GM19452 (cell line): Measurements from ENCODE around the gene TEAD1.

Experiments used
- ATAC-seq: cut with Tn5 transposase; IDR thresholded peaks from one replicate; pipeline ENCODE4 v1.9.1; 2021; ENCODE audit not compliant: unreplicated experiment

TEAD1 gene

GRCh38 chr11:12886508-12886907, 212.3 kb downstream of the TEAD1 start:
- no peak for ATAC-seq

GRCh38 chr11:12888525-12889158, 214.4 kb downstream of the TEAD1 start:
- peak; percentile 66 for ATAC-seq

DNA sequence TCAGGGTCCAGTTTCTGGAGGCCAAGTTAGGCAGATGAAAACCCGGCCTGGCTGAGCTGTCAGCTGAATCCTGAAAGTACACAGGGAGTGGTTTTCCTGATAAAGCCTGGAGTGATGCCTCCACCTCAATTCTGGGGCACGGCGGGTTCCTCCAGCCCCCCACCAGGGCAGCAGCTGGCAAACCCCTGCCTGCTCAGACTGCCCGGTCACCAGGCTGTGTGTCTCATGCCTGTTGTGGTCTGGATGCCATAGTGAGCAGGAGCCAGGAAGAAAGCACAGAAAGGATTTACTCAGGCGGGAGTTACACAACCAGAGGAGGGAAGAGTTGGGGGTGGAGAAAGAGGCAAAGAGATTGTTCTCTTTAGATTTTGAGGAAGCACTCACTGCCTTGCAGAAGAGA, 215.0 kb downstream of the TEAD1 start:
- no peak for ATAC-seq

DNA sequence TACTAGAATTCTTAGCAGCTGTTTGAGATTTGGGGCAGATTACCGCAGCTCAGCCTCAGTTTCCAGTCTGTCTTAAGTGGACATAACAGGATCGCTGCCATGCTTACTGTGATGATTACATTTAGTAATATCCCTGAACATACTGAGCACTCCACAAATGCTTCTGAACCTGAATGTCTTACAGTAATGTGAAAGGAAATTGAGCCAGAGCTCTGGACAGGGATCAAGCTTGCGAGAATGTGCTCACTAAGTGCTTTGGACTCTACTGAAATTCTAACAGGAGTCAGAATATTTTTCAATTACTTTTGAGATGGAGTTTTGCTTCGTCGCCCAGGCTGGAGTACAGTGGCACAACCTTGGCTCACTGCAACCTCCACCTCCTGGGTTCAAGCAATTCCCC, 216.3 kb downstream of the TEAD1 start:
- no peak for ATAC-seq

GRCh38 chr11:12893787-12894672, 219.8 kb downstream of the TEAD1 start:
- no peak for ATAC-seq

- no peak for ATAC-seq
Measured at GRCh38 chr11:12897390-12897789, 223.2 kb downstream of the TEAD1 start.

- no peak for ATAC-seq
Measured at GRCh38 chr11:12897867-12898266, 223.6 kb downstream of the TEAD1 start.

- ATAC-seq, result no peak
Measured at GRCh38 chr11:12900496-12900895, 226.3 kb downstream of the TEAD1 start.

DNA sequence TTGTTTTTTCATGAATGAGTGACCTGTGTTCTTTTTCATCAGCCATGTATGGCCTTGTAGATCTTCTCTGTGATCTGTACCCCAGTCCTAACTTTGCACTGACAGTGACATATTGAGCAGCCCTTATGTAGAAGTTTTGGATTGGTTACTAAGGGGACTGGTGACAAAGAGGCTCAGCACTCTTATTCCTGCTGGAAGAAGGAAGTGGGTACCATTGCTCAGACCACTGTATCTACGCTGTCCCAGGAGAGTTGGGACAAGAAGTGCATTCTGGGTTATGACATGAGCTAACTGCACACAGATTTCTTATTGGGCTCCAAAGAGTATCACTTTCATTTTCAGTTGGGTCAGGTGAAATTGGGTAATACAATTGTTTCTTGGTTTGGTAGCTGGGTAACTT, 227.1 kb downstream of the TEAD1 start:
- ATAC-seq, result no peak

DNA sequence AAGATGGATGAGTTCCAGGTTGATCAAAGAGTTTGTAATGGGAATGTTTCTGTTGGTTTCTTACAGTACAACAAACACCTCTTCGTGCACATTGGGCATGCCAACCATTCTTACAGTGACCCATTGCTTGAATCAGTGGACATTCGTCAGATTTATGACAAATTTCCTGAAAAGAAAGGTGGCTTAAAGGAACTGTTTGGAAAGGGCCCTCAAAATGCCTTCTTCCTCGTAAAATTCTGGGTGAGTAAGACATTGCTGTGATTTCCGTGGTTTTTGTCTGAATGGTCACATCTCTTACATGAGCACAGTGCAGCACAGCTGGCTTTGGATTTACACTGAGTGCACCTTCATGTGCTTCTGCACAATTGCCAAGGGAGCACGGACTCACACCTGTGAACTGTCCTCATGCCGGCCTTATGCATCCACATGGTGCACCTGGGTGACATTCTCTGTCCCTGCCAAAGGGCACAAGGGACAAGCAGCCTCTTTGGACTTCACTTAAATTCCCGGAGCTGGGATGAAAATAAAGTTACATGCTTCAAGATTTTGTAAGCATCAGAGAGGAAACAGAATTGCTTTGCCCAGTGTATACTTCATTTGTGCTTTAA, 227.8 kb downstream of the TEAD1 start:
- ATAC-seq, result no peak

GRCh38 chr11:12902791-12903486, 228.7 kb downstream of the TEAD1 start:
- no peak for ATAC-seq

- no peak for ATAC-seq
Measured at GRCh38 chr11:12905435-12905834, 231.2 kb downstream of the TEAD1 start.

DNA sequence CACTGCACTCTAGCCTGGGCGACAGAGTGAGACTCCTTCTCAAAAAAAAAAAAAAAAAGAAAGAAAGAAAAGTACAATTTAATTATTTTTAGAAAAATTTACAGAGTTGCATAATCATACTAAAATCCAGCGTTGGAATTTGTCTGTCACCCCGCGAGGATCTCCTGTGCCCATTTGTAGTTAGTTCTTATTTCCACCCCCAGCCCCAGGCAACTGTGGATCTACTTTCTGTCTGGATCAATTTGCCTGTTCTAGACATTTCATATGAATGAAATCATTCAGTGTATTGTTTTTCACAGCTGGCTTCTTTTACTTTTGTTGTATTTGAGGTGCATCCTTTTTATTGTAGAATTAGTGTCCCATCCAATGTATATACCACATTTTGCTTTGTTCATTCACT, 232.3 kb downstream of the TEAD1 start:
- no peak for ATAC-seq

DNA sequence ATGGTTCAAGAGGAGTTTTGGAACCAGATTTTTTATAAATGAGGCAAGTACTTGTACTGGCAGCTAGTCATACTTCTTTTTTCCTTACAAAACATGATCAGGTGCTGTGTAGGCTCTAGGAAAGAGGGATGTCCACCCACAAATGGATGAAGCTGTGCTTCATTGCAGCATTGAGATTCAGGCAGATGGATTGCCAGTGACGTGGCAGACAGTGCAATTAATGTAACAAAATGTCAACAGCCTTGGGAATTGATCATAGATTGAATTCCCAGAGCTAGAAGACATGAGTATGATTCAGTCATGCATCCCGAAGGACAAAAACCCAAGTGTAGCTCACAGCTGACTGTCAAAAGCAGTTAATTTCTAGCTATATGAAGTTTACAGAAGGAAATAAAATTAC, 235.7 kb downstream of the TEAD1 start:
- ATAC-seq, result no peak

DNA sequence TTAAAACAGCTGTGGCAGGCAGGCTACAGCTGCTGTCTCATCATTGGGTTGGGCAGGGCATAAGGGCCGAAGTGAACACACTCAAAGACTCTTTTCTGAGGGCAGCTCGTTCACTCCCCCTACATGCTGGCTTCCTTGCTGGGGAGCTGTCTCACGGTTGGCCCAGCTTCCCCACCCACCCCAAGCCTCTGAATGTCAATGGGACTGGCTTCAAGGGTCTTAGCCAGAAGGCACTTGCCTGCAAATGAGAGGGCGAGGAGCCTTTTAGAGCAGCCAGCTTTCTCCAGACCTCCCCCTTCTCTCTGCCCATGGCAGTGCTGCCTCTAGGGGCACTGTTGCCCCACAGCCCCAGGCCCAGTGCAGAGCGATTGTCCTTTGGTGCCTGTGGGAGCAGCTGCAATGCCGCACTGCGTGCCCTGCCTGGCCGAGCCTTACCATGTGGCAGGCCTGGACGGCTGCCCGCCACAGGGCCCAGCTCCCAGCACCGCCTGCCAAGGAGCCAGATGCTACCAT, 240.2 kb downstream of the TEAD1 start:
- ATAC-seq, result no peak

GRCh38 chr11:12915093-12915492, 240.9 kb downstream of the TEAD1 start:
- no peak for ATAC-seq

GRCh38 chr11:12917822-12918221, 243.6 kb downstream of the TEAD1 start:
- no peak for ATAC-seq

DNA sequence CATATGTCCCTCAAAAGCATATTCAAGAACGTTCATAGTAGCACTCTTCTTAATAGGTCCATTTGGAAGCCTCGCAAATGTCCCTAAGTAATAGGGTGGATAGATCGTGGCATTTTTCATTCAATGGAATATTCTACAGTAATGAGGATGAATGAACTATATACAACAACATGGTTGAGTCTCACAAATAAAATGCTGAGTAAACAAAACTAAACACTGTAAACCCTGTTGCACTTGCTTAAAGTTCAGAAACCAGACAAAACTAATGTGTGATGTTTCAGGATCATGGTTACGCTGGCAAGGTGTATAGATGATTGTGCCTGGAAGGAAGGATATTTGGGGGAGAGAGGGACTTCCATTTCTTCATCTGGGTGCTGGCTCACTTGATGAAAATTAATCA, 244.4 kb downstream of the TEAD1 start:
- no peak for ATAC-seq

GRCh38 chr11:12922418-12922817, 248.2 kb downstream of the TEAD1 start:
- no peak for ATAC-seq

DNA sequence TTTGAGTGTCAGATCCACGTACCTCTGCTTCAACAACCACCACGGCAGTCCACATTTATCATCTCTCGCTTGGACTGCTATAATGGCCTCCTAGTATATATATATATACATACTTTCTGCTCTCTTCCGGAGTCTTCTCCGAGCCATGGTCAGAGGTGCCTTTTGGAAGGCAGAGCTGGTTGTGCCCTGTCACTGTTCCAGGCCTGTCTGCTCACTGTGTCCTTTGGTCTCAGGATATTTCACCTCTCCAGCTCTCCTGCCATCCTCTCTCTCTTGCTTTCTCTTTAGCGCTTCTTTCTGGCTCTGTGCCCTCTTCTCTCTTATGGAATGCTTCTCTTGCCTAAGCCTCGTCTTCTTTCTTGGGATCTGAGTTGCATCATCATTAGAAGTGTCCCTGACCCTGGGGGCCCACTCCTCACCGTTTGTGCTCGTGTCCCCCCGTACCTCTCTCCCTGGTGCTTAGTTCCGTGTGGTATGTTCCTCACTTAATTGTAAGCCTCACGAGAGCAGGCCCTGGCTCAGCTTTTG, 248.8 kb downstream of the TEAD1 start:
- ATAC-seq, result no peak

GRCh38 chr11:12924650-12925049, 250.4 kb downstream of the TEAD1 start:
- ATAC-seq, result no peak
